ENCODE data around the gene DYSF. TPM values are rescaled to one million over a fixed set of nuclear protein-coding genes. Genes with fewer than 3 reads are reported as not detected.

DYSF gene
- total RNA-seq, 4 donors from 2014 or later: 4.2 to 26.6 (median 16.2) TPM

GRCh38 chr2:71592181-71592711 lies 138.9 kb downstream of the DYSF start:
- TF ChIP-seq CTCF (IDR thresholded peaks at IDR 0.05; ENCODE audit: low read depth): no peak

- TF ChIP-seq CTCF (IDR thresholded peaks at IDR 0.05; ENCODE audit: low read depth): no peak
Measured at GRCh38 chr2:71595569-71595968, 142.2 kb downstream of the DYSF start.

- no peak for TF ChIP-seq CTCF (IDR thresholded peaks at IDR 0.05; ENCODE audit: low read depth)
Measured at GRCh38 chr2:71596011-71596410, 142.7 kb downstream of the DYSF start.

GRCh38 chr2:71597756-71598155 lies 144.4 kb downstream of the DYSF start:
- TF ChIP-seq CTCF (IDR thresholded peaks at IDR 0.05; ENCODE audit: low read depth): no peak

GRCh38 chr2:71598526-71598925 lies 145.2 kb downstream of the DYSF start:
- no peak for TF ChIP-seq CTCF (IDR thresholded peaks at IDR 0.05; ENCODE audit: low read depth)

GRCh38 chr2:71599038-71599437 lies 145.7 kb downstream of the DYSF start:
- TF ChIP-seq CTCF (IDR thresholded peaks at IDR 0.05; ENCODE audit: low read depth): no peak

GRCh38 chr2:71599646-71600236 lies 146.4 kb downstream of the DYSF start:
- no peak for TF ChIP-seq CTCF (IDR thresholded peaks at IDR 0.05; ENCODE audit: low read depth)

All from subcutaneous adipose tissue (tissue), 4 donors.